ENCODE data around the gene AP1S1. TPM values are rescaled to one million over a fixed set of nuclear protein-coding genes. Genes with fewer than 3 reads are reported as not detected.

The AP1S1 gene
- total and polyA plus RNA-seq, 2 of the 13 experiments (the other 11 are each of a cell fraction or from before 2014, with no cell fraction given), result 57.5 to 68.1 TPM

GRCh38 chr7:101165075-101165957 is 11.0 kb downstream of the AP1S1 start, which contains the start of gene VGF (continued):
- TF ChIP-seq KIAA2018 (CRISPR knock-in tag; IDR thresholded peaks at IDR 0.05; ENCODE audit: borderline replicate concordance) (no peak), MLLT10 (CRISPR knock-in tag; IDR thresholded peaks at IDR 0.05) (no peak), HNF4A (CRISPR knock-in tag; IDR thresholded peaks at IDR 0.05) (no peak), NR3C1 (CRISPR knock-in tag; IDR thresholded peaks at IDR 0.05) (no peak), ZNF333 (CRISPR knock-in tag; IDR thresholded peaks at IDR 0.05; ENCODE audit: borderline replicate concordance) (peak; percentile 99), CREBL2 (CRISPR knock-in tag; IDR thresholded peaks at IDR 0.05; ENCODE audit: borderline replicate concordance) (peak; percentile 94; the same call in 1 of the 2 replicates), ZNF891 (CRISPR knock-in tag; IDR thresholded peaks at IDR 0.05) (peak; percentile 90), SAP130 (CRISPR knock-in tag; IDR thresholded peaks at IDR 0.05; ENCODE audit: low read depth) (peak; percentile 99), E2F2 (CRISPR knock-in tag; IDR thresholded peaks at IDR 0.05; ENCODE audit: borderline replicate concordance) (peak; percentile 97; the same call in 1 of the 2 replicates), TFE3 (CRISPR knock-in tag; IDR thresholded peaks at IDR 0.05) (peak; percentile 98), DZIP1 (CRISPR knock-in tag; IDR thresholded peaks at IDR 0.05) (peak; percentile 77; the same call in 1 of the 2 replicates), THAP11 (CRISPR knock-in tag; IDR thresholded peaks at IDR 0.05) (peak; percentile 86), EP300 (IDR thresholded peaks at IDR 0.05; ENCODE audit: low read depth in 2 of 2, low read length in 2 of 2) (no peak), EP300 (CRISPR knock-in tag; IDR thresholded peaks at IDR 0.05; ENCODE audit: borderline replicate concordance) (peak; percentile 53; the same call in 1 of the 2 replicates)

All from HepG2 (cell line).